HUES6 (cell line): Measurements from ENCODE around the gene CLASP2.

Source experiments
- H3K27ac ChIP-seq: 2 replicates; pipeline ENCODE4 v1.7.0; 2013; ENCODE audit warnings: low read depth, mild to moderate bottlenecking, low read length, inconsistent platforms
- H3K27me3 ChIP-seq: 2 replicates; pipeline ENCODE4 v1.6.1; 2013; ENCODE audit warnings: low read length; ENCODE audit not compliant: control insufficient read depth, insufficient read depth
- H3K36me3 ChIP-seq: 2 replicates; pipeline ENCODE4 v1.6.1; 2013; ENCODE audit warnings: low read length; ENCODE audit not compliant: control insufficient read depth, insufficient read depth
- H3K4me1 ChIP-seq: 2 replicates; pipeline ENCODE4 v1.6.1; 2013; ENCODE audit warnings: low read length; ENCODE audit not compliant: control insufficient read depth, insufficient read depth
- H3K4me3 ChIP-seq: 2 replicates; pipeline ENCODE4 v1.5.1; 2013; ENCODE audit warnings: low read depth, low read length
- H3K9ac ChIP-seq: one replicate; pipeline ENCODE4 v1.6.1; 2013; ENCODE audit warnings: mild to moderate bottlenecking, low read length
- H3K9me3 ChIP-seq: 2 replicates; pipeline ENCODE4 v1.6.1; 2013; ENCODE audit warnings: low read depth, low read length; ENCODE audit not compliant: control insufficient read depth, insufficient read depth

Gene CLASP2

GRCh38 chr3:33590541-33590940 is 127.5 kb downstream of the CLASP2 start:
- H3K4me3 ChIP-seq = no peak overlapping the region
- no peaks in the 10 kb centered on the region for H3K9me3 ChIP-seq
- no peaks in the 10 kb centered on the region for H3K4me1 ChIP-seq
- H3K9ac ChIP-seq = no peak overlapping the region
- H3K36me3 ChIP-seq = peaks cover 32% of the 10 kb centered on the region
- no peak overlapping the region for H3K27ac ChIP-seq
- H3K27me3 ChIP-seq = no peaks in the 10 kb centered on the region

DNA sequence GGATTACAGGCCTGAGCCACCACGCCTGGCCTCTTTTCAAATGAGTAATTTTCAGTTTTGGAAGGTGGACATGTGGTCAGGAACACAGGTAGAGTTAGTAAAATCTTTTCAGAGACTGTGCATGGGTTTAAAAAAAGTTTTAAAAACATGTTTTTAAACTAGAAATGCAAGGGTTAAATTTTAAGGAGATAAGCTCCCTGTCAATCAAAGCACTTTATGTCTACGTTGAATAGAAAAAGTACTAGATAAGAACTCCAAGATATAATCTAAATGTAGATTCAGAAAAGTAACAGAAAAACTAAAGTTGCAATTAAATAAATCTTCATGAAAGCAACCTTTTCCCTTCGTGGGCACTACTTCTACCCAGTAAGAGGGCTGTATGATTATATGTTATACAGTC is 131.7 kb downstream of the CLASP2 start:
- Histone ChIP-seq H3K9me3 (no peaks in the 10 kb centered on the region), H3K27ac (no peak overlapping the region), H3K27me3 (no peaks in the 10 kb centered on the region), H3K36me3 (peaks cover 25% of the 10 kb centered on the region), H3K4me1 (peaks cover 18% of the 10 kb centered on the region), H3K9ac (no peak overlapping the region), H3K4me3 (no peak overlapping the region)

DNA sequence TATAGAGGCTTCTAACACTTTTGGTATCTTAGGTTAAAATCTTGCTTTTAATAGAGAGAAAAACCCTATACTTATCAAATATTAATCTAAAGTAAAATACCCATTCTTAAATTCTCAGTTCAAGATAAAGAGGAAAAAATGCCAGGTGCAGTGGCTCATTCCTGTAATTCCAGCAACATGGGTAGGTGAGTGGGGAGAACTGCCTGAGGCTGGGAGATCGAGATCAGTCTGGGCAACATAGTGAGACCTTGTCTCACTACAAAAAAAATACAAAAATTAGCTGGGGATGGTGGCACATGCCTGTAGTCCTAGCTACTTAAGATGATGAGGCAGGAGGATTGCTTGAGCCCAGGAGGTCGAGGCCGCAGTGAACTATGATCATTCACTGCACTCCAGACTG is 135.8 kb downstream of the CLASP2 start:
- no peak overlapping the region for H3K9ac ChIP-seq
- peak overlapping the region; percentile 47 for H3K27ac ChIP-seq
- H3K4me1 ChIP-seq = peaks cover 46% of the 10 kb centered on the region
- H3K4me3 ChIP-seq = no peak overlapping the region
- H3K27me3 ChIP-seq = no peaks in the 10 kb centered on the region
- H3K36me3 ChIP-seq = peaks cover 12% of the 10 kb centered on the region; the same call in 1 of the 2 replicates
- no peaks in the 10 kb centered on the region for H3K9me3 ChIP-seq

DNA sequence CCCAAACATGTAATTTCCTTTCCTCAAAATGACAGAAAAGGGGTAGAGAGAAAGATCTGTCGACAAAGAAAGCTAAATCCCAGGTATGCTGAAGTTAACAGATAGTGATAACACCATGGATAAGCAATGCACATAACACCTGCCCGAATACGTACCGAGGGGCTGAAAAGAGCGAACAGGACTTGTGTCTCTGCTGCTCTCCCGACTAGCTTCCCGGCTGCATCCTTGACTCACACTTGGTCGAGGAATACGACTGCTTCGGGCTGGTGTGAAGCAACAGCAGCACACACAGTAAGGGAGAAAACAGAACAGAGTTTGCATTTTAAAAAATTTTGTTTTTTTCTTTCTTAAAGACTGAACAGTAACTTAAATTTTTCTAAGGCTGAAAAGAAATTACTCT is 136.4 kb downstream of the CLASP2 start:
- Histone ChIP-seq H3K27me3 (no peaks in the 10 kb centered on the region), H3K9me3 (no peaks in the 10 kb centered on the region), H3K27ac (peak overlapping the region; percentile 32), H3K9ac (no peak overlapping the region), H3K4me3 (no peak overlapping the region), H3K36me3 (peaks cover 9% of the 10 kb centered on the region; the same call in 1 of the 2 replicates), H3K4me1 (peaks cover 48% of the 10 kb centered on the region)

- peaks cover 9% of the 10 kb centered on the region; the same call in 1 of the 2 replicates for H3K36me3 ChIP-seq
- H3K4me1 ChIP-seq = peaks cover 56% of the 10 kb centered on the region
- H3K9ac ChIP-seq = no peak overlapping the region
- H3K27ac ChIP-seq = peak overlapping the region; percentile 62; the same call in 1 of the 2 replicates
- no peaks in the 10 kb centered on the region for H3K27me3 ChIP-seq
- no peak overlapping the region for H3K4me3 ChIP-seq
- H3K9me3 ChIP-seq = no peaks in the 10 kb centered on the region
These were observed 138.2 kb downstream of the CLASP2 start for GRCh38 chr3:33579840-33580239.

DNA sequence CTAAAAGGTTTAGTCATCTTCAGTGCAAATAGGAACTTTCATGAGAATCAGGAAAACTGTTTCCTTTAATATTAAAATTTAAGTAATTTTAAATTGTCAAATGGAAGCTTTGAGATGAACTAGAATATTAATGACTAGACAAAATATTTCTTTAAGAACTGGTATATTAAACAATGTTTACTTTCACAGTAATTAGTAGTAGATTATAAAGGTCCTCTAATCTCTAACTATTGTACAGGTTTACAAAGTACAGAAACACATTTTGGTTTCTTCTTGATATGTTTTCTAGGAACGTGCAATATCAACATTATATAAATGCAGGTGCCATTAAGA is 138.9 kb downstream of the CLASP2 start:
- H3K36me3 ChIP-seq = peaks cover 9% of the 10 kb centered on the region; the same call in 1 of the 2 replicates
- H3K27ac ChIP-seq = peak overlapping the region; percentile 62; the same call in 1 of the 2 replicates
- no peaks in the 10 kb centered on the region for H3K9me3 ChIP-seq
- peak overlapping the region; percentile 28; the same call in 1 of the 2 replicates for H3K4me3 ChIP-seq
- no peaks in the 10 kb centered on the region for H3K27me3 ChIP-seq
- H3K4me1 ChIP-seq = peaks cover 56% of the 10 kb centered on the region
- H3K9ac ChIP-seq = no peak overlapping the region

- Histone ChIP-seq H3K9me3 (no peaks in the 10 kb centered on the region), H3K27ac (peak overlapping the region; percentile 87), H3K4me3 (peak overlapping the region; percentile 28), H3K36me3 (peaks cover 11% of the 10 kb centered on the region; the same call in 1 of the 2 replicates), H3K4me1 (peaks cover 56% of the 10 kb centered on the region), H3K9ac (peak overlapping the region; percentile 49), H3K27me3 (no peaks in the 10 kb centered on the region)
These were observed 139.5 kb downstream of the CLASP2 start for GRCh38 chr3:33578325-33579177.

DNA sequence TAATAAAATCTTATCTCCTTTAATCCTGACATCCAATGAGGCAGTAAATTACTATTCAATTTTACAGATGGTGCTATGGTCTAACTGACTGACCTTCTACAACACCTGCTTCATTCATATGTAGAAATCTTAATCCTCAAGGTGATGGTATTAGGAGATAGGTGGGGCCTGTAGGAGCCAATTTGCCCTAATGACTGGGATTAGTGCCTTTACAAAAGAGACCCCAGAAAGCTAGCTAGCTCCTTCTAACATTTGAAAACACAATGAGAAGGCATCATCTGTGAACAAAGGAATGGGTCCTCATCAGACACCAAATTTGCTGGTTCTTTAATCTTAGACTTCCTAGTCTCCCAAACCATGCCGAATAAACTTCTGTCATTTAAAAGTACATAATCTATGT is 140.5 kb downstream of the CLASP2 start:
- no peak overlapping the region for H3K9ac ChIP-seq
- H3K4me1 ChIP-seq = peaks cover 50% of the 10 kb centered on the region
- H3K4me3 ChIP-seq = no peak overlapping the region
- no peaks in the 10 kb centered on the region for H3K9me3 ChIP-seq
- H3K36me3 ChIP-seq = peaks cover 17% of the 10 kb centered on the region; the same call in 1 of the 2 replicates
- peak overlapping the region; percentile 76 for H3K27ac ChIP-seq
- no peaks in the 10 kb centered on the region for H3K27me3 ChIP-seq

DNA sequence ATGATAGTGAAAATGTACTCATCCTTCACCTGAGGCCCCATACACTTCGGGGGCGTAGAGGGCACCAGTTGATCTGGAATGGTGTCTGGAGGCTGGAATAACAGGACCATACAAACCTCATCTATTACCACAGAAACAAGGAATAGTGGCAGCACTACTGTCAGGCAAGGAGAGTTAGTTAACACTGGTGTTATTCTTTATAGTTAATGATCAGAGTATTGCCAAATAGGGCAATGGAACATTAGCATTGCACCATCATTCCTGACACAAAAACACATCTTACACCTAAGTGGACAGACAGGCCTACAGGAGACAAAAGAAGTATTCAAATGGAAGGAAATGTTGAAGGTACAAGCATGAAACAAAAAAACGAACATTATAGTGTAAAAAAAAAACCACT is 140.9 kb downstream of the CLASP2 start:
- Histone ChIP-seq H3K4me1 (peaks cover 46% of the 10 kb centered on the region), H3K27ac (peak overlapping the region; percentile 24; the same call in 1 of the 2 replicates), H3K9me3 (no peaks in the 10 kb centered on the region), H3K27me3 (no peaks in the 10 kb centered on the region), H3K4me3 (no peak overlapping the region), H3K9ac (no peak overlapping the region), H3K36me3 (peaks cover 20% of the 10 kb centered on the region; the same call in 1 of the 2 replicates)

DNA sequence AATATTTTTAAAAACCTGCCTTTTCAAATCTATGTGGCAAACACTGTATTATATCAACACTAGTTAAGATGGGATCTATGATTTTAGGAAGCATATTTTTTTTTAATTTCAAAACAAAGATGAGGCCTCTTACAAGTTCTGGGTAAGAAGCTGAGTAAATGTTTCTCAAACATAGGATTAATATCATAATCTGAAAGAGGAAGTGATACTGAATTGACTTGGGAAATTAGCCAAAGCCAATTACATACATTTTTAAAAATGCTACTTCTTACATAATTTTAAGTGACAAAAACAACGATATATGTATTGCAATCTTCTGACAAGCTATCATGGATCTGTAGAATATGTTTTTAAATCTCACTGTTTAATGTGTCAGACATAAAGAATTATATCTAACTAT is 142.7 kb downstream of the CLASP2 start:
- no peaks in the 10 kb centered on the region for H3K9me3 ChIP-seq
- peaks cover 25% of the 10 kb centered on the region for H3K36me3 ChIP-seq
- no peak overlapping the region for H3K27ac ChIP-seq
- no peak overlapping the region for H3K4me3 ChIP-seq
- no peak overlapping the region for H3K9ac ChIP-seq
- H3K27me3 ChIP-seq = no peaks in the 10 kb centered on the region
- H3K4me1 ChIP-seq = peaks cover 35% of the 10 kb centered on the region

DNA sequence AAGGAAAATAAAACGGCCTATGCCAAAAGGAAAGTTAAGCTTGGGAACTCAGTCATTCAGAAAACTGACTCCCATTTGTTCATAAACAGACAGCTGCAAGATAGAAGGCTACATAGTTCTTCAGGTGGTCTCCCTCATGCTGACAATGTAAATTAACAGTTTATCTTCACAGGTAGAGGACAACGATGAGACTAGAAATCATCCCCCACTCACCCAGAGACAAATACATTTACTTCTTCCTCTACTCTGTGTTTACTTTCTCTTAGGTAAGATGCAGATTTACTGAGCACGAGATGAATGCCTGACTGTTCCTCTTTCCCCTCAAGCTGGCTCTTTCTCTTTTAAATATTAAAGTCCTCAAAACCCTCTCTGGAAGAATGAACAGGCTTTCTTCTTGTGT is 160.2 kb downstream of the CLASP2 start:
- Histone ChIP-seq H3K36me3 (peaks cover 17% of the 10 kb centered on the region), H3K4me3 (no peak overlapping the region), H3K9me3 (no peaks in the 10 kb centered on the region), H3K4me1 (peaks cover 24% of the 10 kb centered on the region), H3K9ac (no peak overlapping the region), H3K27ac (peak overlapping the region; percentile 80), H3K27me3 (no peaks in the 10 kb centered on the region)
